RWPE1 (cell line): ENCODE data around the gene SEC22C.

Experiments used
- CTCF ChIA-PET: fragments of 350-600 bp; sonication (Branson Sonifier 250); formaldehyde crosslinking; extraction: SDS; loops from one replicate; lab custom pipeline; 2021; lab: Yijun Ruan, JAX
- POLR2A ChIA-PET: fragments of 400-600 bp; formaldehyde crosslinking; extraction: SDS; loops from one replicate; lab custom pipeline; 2020; ENCODE audit warnings: antibody characterized with exemption; ENCODE audit not compliant: low non-redundant PET; lab: Yijun Ruan, JAX
- DNase-seq: peaks from one replicate; pipeline ENCODE4 v3.0.0; 2012; ENCODE audit warnings: low spot score
- H3K27ac ChIP-seq: fragments of 450-650 bp; 2 replicates; pipeline ENCODE4 v1.5.1; 2017
- CTCF ChIP-seq: fragments of 450-650 bp; conservative IDR thresholded peaks from 2 replicates; pipeline ENCODE4 v1.5.1; 2017; ENCODE audit warnings: low read depth, mild to moderate bottlenecking

SEC22C gene

GRCh38 chr3:42513521-42513920 is 68.2 kb downstream of the SEC22C start:
- H3K27ac ChIP-seq, result peak overlapping the region; percentile 97
- no peak for TF ChIP-seq CTCF
- ChIA-PET CTCF (interaction anchor here (1.0 kb wide), 1 partner anchor 12 kb away, joined by 3 read pairs; no protein-coding TSS in a partner anchor), POLR2A (interaction anchor here (0.5 kb wide), 1 partner anchor 23 kb away, joined by 3 read pairs; no protein-coding TSS in a partner anchor)
- DNase-seq, result no peak

- POLR2A ChIA-PET, result interaction anchor here (0.5 kb wide), 1 partner anchor 23 kb away, joined by 3 read pairs; no protein-coding TSS in a partner anchor
- CTCF ChIA-PET, result interaction anchor here (1.0 kb wide), 1 partner anchor 12 kb away, joined by 3 read pairs; no protein-coding TSS in a partner anchor
- no peak for TF ChIP-seq CTCF
- peak overlapping the region; percentile 97; the same call in 1 of the 2 replicates for H3K27ac ChIP-seq
- DNase-seq, result no peak
Observed at GRCh38 chr3:42513121-42513520, 68.6 kb downstream of the SEC22C start.

GRCh38 chr3:42511736-42512135 is 70.0 kb downstream of the SEC22C start:
- CTCF ChIA-PET, result no interaction called here

GRCh38 chr3:42511201-42511600 is 70.6 kb downstream of the SEC22C start:
- H3K27ac ChIP-seq, result no peak overlapping the region
- ChIA-PET CTCF (interaction anchor here (1.2 kb wide), 1 partner anchor 9 kb away, joined by 4 read pairs; the partner anchor contains the start of gene VIPR1), POLR2A (no interaction called here)
- no peak for TF ChIP-seq CTCF
- DNase-seq, result no peak

More at GRCh38 chr3:42511736-42512135, 70.0 kb downstream of the SEC22C start:
- no peak for DNase-seq
- no peak overlapping the region for H3K27ac ChIP-seq
- TF ChIP-seq CTCF, result no peak
- POLR2A ChIA-PET, result no interaction called here

GRCh38 chr3:42510325-42510724 is 71.4 kb downstream of the SEC22C start:
- ChIA-PET CTCF (interaction anchor here (1.2 kb wide), 1 partner anchor 9 kb away, joined by 4 read pairs; the partner anchor contains the start of gene VIPR1), POLR2A (no interaction called here)
- DNase-seq, result no peak
- H3K27ac ChIP-seq, result no peak overlapping the region
- no peak for TF ChIP-seq CTCF

- no peak overlapping the region for H3K27ac ChIP-seq
- POLR2A ChIA-PET, result no interaction called here
- CTCF ChIA-PET, result no interaction called here
- no peak for TF ChIP-seq CTCF
- no peak for DNase-seq
Observed at GRCh38 chr3:42509111-42509510, 72.7 kb downstream of the SEC22C start.
